Tibial artery (tissue), 4 donors: ENCODE data around the gene CSE1L.

Experiments
- DNase-seq, 2 donors: peaks; one replicate each; pipeline ENCODE4 v3.0.0-alpha.2; 2019
- H3K27ac ChIP-seq, 2 donors: fragments of 200-600 bp; sonication (generic) in 1 of 2; 1 replicate in 1 of 2; 2 replicates in 1 of 2; pipeline ENCODE4 v1.5.1; 2018 to 2019; ENCODE audit warnings: mild to moderate bottlenecking in 1 of 2
- H3K27me3 ChIP-seq, 2 donors: fragments of 200-600 bp; sonication (generic) in 1 of 2; one replicate each; pipeline versions ENCODE4 v1.5.1 to v1.6.0; 2016 to 2019
- H3K36me3 ChIP-seq, 3 donors: fragments of 200-600 bp; sonication (generic) in 2 of 3; one replicate each; pipeline ENCODE4 v1.5.1; 2016 to 2019; ENCODE audit warnings: mild to moderate bottlenecking in 2 of 3
- H3K4me1 ChIP-seq, 4 donors: fragments of 200-600 bp; sonication (generic) in 2 of 4; 1 replicate in 3 of 4; 2 replicates in 1 of 4; pipeline ENCODE4 v1.5.1; 2016 to 2019
- H3K4me3 ChIP-seq, 2 donors: fragments of 200-600 bp; sonication (generic) in 1 of 2; 1 replicate in 1 of 2; 2 replicates in 1 of 2; pipeline ENCODE4 v1.5.1; 2018 to 2019; ENCODE audit warnings: mild to moderate bottlenecking in 2 of 2
- H3K9me3 ChIP-seq, 3 donors: fragments of 200-600 bp; sonication (generic) in 1 of 3; one replicate each; pipeline ENCODE4 v1.5.1; 2016 to 2019
- intact Hi-C: fragments of 100-400 bp; cut with DNase I; formaldehyde crosslinking; loops from one replicate; pipeline ENCODE4 v1.15.0; 2023; ENCODE audit warnings: low total_unique reads
- TF ChIP-seq, protein P1 (sequence below), 2 experiments: fragments of 200-600 bp in 1 of 2; fragments of 450-650 bp in 1 of 2; IDR thresholded peaks; one replicate each; pipeline ENCODE4 v1.5.1; 2017 to 2019; ENCODE audit warnings: antibody characterized with exemption in 2 of 2, mild to moderate bottlenecking in 1 of 2, moderate library complexity in 1 of 2

CSE1L gene, protein sequence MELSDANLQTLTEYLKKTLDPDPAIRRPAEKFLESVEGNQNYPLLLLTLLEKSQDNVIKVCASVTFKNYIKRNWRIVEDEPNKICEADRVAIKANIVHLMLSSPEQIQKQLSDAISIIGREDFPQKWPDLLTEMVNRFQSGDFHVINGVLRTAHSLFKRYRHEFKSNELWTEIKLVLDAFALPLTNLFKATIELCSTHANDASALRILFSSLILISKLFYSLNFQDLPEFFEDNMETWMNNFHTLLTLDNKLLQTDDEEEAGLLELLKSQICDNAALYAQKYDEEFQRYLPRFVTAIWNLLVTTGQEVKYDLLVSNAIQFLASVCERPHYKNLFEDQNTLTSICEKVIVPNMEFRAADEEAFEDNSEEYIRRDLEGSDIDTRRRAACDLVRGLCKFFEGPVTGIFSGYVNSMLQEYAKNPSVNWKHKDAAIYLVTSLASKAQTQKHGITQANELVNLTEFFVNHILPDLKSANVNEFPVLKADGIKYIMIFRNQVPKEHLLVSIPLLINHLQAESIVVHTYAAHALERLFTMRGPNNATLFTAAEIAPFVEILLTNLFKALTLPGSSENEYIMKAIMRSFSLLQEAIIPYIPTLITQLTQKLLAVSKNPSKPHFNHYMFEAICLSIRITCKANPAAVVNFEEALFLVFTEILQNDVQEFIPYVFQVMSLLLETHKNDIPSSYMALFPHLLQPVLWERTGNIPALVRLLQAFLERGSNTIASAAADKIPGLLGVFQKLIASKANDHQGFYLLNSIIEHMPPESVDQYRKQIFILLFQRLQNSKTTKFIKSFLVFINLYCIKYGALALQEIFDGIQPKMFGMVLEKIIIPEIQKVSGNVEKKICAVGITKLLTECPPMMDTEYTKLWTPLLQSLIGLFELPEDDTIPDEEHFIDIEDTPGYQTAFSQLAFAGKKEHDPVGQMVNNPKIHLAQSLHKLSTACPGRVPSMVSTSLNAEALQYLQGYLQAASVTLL

DNA sequence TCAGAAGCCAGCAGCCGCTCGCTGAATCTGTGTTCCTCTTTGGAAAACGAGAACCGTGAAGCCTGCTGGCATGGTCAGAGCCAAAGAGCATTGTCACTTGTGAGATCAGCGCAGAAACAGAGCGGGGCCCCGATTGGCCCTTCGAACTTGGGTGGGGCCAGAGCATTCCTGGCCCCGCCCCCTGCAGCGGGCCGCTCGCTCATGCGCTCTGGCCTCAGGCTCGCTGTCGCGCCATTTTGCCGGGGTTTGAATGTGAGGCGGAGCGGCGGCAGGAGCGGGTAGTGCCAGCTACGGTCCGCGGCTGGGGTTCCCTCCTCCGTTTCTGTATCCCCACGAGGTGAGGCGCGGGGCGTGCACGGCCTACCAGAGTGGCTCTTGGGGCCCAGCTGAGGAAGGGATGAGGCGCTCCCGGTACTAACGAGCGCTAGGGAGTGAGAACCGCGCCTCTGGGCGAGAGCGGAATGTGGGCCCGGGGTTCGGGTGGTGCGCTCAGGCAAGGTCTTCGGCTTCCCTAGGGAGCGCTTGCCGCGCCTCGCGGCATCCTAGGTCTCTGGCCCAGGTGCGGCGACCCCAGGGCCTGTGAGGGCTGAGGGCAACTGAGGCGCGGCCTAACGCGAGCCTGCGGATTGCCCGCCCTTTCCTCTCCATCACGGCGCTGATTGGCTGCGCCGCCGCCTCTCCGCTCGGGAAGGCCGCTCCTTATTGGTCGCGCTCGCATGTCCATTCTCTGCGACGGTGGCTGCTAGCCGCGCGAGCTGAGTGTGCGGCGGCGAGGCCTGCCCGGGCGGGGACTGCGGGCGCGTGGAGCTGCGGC, at the start of gene CSE1L:
TSS of gene CSE1L (plus strand) at position 226 of the 814 bp plus-strand sequence. CDS start 12,152 bp downstream, outside the sequence.
- TF ChIP-seq, protein P1, sequence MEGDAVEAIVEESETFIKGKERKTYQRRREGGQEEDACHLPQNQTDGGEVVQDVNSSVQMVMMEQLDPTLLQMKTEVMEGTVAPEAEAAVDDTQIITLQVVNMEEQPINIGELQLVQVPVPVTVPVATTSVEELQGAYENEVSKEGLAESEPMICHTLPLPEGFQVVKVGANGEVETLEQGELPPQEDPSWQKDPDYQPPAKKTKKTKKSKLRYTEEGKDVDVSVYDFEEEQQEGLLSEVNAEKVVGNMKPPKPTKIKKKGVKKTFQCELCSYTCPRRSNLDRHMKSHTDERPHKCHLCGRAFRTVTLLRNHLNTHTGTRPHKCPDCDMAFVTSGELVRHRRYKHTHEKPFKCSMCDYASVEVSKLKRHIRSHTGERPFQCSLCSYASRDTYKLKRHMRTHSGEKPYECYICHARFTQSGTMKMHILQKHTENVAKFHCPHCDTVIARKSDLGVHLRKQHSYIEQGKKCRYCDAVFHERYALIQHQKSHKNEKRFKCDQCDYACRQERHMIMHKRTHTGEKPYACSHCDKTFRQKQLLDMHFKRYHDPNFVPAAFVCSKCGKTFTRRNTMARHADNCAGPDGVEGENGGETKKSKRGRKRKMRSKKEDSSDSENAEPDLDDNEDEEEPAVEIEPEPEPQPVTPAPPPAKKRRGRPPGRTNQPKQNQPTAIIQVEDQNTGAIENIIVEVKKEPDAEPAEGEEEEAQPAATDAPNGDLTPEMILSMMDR (IDR thresholded peaks at IDR 0.05), result peak; percentile 26 to 65
- Histone ChIP-seq H3K36me3 (no peaks in the 10 kb centered on the region), H3K27ac (peak within 1 kb of the TSS; percentile 86 to 87), H3K4me1 (peaks cover 0 to 19% (median 11%) of the 10 kb centered on the region in 4 donors), H3K27me3 (no peaks in the 10 kb centered on the region), H3K9me3 (no peaks in the 10 kb centered on the region), H3K4me3 (peak within 1 kb of the TSS; percentile 84 to 100)
- DNase-seq, result peak; percentile 94 to 96
- intact Hi-C loops, result no loop called here

DNA sequence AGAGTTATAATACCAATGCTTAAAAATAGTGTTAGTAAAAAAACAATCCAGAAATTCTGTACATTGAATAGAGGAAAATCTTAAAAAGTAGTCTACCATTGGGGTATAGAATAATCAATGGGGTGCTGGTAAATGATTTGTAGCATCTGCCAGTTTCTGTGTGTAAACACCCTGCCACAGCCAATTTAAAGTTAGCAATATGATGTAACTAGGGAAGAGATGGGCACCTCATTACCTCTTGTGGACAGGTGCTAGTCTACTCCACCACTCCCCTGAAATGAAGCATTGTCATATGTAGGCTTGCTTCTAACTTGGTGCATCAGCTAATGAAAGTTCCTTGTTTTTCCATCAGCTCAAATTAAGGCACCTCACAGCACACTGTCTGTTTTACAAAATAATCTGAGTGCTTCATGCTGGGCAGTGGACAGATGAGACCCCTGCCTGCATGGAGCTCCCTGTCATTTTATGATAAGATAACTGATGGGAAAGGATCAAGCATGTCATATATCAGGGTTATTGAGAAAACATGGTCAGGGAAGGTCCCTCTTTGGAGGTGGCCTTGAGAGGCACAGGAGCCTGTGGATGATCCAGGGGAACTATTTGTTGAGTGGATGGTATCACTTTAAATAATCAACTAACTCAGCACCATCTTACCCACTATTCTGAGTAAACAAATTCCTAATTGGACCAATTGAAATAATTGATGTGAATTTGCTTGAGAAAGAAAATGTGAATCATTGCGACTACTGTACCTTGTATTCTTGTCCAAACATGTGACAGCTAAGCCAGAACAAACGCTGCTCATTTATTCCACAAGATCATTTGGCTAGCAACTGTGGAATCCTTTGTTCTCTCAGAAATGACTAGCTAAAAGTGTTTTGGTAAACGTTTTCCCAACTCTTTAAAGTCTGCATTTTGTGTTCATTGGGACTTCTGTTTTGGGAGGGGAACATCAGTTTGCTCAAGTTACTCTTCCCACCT, 45.9 kb upstream of the CSE1L start:
- Histone ChIP-seq H3K36me3 (peaks cover 58 to 100% (median 75%) of the 10 kb centered on the region in 3 donors), H3K27ac (no peak overlapping the region)
- no peak for DNase-seq

DNA sequence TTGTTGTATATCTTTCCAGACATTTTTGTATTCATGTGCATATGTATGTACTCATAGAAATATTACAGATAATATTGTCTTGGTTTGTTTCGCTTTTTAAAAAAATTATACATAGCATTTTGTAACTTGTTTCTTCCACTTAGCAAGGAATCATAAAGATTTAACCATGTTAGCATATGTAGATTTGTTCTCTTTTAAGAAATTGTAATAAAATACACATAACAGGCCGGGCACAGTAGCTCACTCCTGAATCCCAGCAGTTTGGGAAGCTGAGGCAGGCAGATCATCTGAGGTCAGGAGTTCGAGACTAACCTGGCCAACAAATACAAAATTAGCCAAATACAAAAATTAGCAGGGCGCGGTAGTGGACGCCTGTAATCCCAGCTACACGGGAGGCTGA, 44.4 kb upstream of the CSE1L start:
- Histone ChIP-seq H3K36me3 (peaks cover 51 to 100% (median 76%) of the 10 kb centered on the region in 3 donors), H3K27me3 (no peaks in the 10 kb centered on the region), H3K4me3 (no peak overlapping the region), H3K4me1 (no peaks in the 10 kb centered on the region), H3K27ac (no peak overlapping the region), H3K9me3 (no peaks in the 10 kb centered on the region)
- TF ChIP-seq, protein P1 (IDR thresholded peaks at IDR 0.05), result no peak
- no peak for DNase-seq
- intact Hi-C loops, result no loop called here

More for the DNA sequence above, 45.9 kb upstream of the CSE1L start:
- no peak overlapping the region for H3K4me3 ChIP-seq
- no peaks in the 10 kb centered on the region for H3K27me3 ChIP-seq
- intact Hi-C loops, result no loop called here
- no peaks in the 10 kb centered on the region for H3K9me3 ChIP-seq
- no peaks in the 10 kb centered on the region for H3K4me1 ChIP-seq
- TF ChIP-seq, protein P1 (IDR thresholded peaks at IDR 0.05), result no peak

DNA sequence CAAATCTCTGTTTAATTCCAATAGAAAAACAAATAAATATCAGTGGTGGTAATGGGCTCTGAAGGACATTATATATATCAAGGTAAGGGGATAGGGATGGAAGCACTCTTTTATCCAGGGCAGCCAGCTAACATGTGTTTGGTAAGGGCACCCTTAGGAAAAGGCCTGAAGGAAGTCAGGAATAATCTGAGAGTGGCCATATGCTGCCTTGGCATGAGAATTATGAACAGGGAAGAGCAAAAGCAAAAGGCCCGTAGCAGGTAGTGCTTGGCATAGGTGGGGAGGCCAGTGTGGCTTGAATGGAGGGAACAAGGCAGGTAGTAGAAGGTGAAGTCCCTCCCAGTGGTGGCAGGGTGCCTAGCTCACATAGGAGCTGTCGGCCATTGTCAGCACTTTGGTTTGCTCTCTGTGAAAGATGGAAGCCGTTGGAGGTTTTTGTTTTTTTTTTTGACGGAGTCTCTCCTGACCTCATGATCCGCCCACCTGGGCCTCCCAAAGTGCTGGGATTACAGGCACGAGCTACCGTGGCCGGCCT, 39.6 kb upstream of the CSE1L start:
- no peak overlapping the region for H3K4me3 ChIP-seq
- peaks cover 48 to 100% (median 66%) of the 10 kb centered on the region in 3 donors for H3K36me3 ChIP-seq
- intact Hi-C loops, result no loop called here
- no peak for DNase-seq
- TF ChIP-seq, protein P1 (IDR thresholded peaks at IDR 0.05), result no peak
- H3K9me3 ChIP-seq, result no peaks in the 10 kb centered on the region
- H3K27ac ChIP-seq, result no peak overlapping the region
- no peaks in the 10 kb centered on the region for H3K4me1 ChIP-seq
- no peaks in the 10 kb centered on the region for H3K27me3 ChIP-seq
